Mesothelial cell of epicardium (in vitro differentiated cells): Measurements from ENCODE around the gene ATG13. TPM values are rescaled to one million over a fixed set of nuclear protein-coding genes. Genes with fewer than 3 reads are reported as not detected.

Experiments used
- DNase-seq, 2 experiments: peaks; one replicate each; pipeline ENCODE4 v3.0.0; 2021; ENCODE audit warnings: low spot score in 2 of 2; ENCODE audit not compliant: unreplicated experiment in 2 of 2
- H3K27ac Mint-ChIP-seq: 2 replicates; pipeline ENCODE4 v1.8.0; 2021; ENCODE audit warnings: mixed read lengths
- H3K27me3 Mint-ChIP-seq: 2 replicates; pipeline ENCODE4 v1.8.0; 2021; ENCODE audit warnings: low read depth, mixed read lengths
- H3K36me3 Mint-ChIP-seq: 2 replicates; pipeline ENCODE4 v1.8.0; 2021; ENCODE audit warnings: mixed read lengths
- H3K4me1 Mint-ChIP-seq: 2 replicates; pipeline ENCODE4 v1.8.0; 2021; ENCODE audit warnings: mixed read lengths
- H3K4me3 Mint-ChIP-seq: 2 replicates; pipeline ENCODE4 v1.8.0; 2021; ENCODE audit warnings: mild to moderate bottlenecking, moderate library complexity, mixed read lengths
- H3K9me3 Mint-ChIP-seq: 2 replicates; pipeline ENCODE4 v1.8.0; 2021; ENCODE audit warnings: mixed read lengths
- total RNA-seq: library from RNA; stranded (reverse); gene quantifications from 3 replicates; pipeline ENCODE4 v1.2.1, GENCODE V29; 2021
- TF ChIP-seq, protein P1 (sequence below): fragments of 200-600 bp; sonication (generic); IDR thresholded peaks from one replicate; pipeline ENCODE4 v1.5.0; 2021; ENCODE audit warnings: antibody characterized with exemption; ENCODE audit not compliant: unreplicated experiment

The ATG13 gene
- total RNA-seq, 1 donor from 2014 or later: 67.8 TPM

DNA sequence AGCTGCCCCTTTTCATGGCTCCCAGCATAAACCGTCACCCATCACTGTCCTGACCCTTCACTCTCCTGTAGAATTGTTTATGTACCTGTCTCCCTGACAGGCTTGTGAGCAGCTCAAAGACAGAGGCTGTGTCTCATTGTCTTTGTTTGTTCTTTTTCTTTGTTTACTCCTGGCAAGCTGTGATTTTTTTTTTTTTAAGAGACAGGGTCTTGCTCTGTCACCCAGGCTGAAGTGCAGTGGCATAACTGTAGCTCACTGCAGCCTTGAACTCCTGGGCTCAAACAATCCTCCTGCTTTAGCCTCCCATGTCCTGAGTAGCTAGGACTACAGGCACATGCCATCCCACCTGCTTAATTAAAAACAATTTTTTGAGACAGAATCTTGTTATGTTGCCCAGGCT, 73.3 kb downstream of the ATG13 start:
- Mint-ChIP-seq H3K4me3 (no peak overlapping the region), H3K27ac (no peak overlapping the region), H3K4me1 (no peaks in the 10 kb centered on the region), H3K36me3 (peaks cover 28% of the 10 kb centered on the region), H3K9me3 (no peaks in the 10 kb centered on the region), H3K27me3 (no peaks in the 10 kb centered on the region)
- DNase-seq: no peak
- TF ChIP-seq, protein P1, sequence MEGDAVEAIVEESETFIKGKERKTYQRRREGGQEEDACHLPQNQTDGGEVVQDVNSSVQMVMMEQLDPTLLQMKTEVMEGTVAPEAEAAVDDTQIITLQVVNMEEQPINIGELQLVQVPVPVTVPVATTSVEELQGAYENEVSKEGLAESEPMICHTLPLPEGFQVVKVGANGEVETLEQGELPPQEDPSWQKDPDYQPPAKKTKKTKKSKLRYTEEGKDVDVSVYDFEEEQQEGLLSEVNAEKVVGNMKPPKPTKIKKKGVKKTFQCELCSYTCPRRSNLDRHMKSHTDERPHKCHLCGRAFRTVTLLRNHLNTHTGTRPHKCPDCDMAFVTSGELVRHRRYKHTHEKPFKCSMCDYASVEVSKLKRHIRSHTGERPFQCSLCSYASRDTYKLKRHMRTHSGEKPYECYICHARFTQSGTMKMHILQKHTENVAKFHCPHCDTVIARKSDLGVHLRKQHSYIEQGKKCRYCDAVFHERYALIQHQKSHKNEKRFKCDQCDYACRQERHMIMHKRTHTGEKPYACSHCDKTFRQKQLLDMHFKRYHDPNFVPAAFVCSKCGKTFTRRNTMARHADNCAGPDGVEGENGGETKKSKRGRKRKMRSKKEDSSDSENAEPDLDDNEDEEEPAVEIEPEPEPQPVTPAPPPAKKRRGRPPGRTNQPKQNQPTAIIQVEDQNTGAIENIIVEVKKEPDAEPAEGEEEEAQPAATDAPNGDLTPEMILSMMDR: no peak

DNA sequence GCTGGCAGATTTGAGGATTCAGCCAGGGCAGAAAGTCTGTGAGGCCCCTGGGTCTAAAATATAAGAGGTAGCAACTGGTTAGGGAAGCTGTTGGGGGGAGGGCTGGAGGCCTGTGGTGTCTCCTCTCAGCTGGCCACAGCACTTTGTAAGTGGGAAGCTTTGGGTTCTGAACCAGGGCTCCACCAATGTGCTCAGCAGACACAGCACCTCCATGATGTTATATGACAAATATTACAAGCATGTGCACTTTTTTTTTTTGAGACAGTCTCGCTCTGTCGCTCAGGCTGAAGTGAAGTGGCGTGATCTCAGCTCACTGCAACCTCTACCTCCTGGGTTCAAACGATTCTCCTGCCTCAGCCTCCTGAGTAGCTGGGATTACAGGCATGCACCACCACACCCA, 75.1 kb downstream of the ATG13 start:
- no peak overlapping the region for H3K4me3 Mint-ChIP-seq
- H3K9me3 Mint-ChIP-seq: no peaks in the 10 kb centered on the region
- TF ChIP-seq, protein P1: no peak
- DNase-seq: no peak
- peaks cover under 1% of the 10 kb centered on the region for H3K4me1 Mint-ChIP-seq
- no peak overlapping the region for H3K27ac Mint-ChIP-seq
- peaks cover 19% of the 10 kb centered on the region for H3K36me3 Mint-ChIP-seq
- no peaks in the 10 kb centered on the region for H3K27me3 Mint-ChIP-seq

DNA sequence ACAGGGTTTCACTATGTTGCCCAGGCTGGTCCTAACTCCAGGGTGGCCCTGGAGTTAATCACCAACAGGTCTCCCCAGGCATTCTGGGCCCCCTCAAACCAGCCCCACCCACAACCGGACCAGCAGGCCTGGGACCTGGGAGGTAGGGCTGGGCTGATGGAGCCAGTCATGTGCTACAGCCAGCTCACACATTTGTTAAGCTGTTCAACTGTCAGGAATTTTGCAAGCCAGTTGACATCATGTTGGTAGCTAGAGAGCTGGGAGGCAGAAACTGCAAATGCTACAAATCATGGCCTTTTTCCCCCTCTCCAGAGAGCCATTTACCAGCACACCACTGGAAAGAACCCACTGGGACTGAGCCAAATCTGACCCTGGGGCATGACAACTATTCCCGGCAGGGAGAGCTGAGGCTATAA, 76.3 kb downstream of the ATG13 start:
- DNase-seq: no peak
- no peaks in the 10 kb centered on the region for H3K9me3 Mint-ChIP-seq
- no peaks in the 10 kb centered on the region for H3K27me3 Mint-ChIP-seq
- peaks cover 13% of the 10 kb centered on the region for H3K36me3 Mint-ChIP-seq
- peaks cover 7% of the 10 kb centered on the region for H3K4me1 Mint-ChIP-seq
- no peak overlapping the region for H3K27ac Mint-ChIP-seq
- no peak overlapping the region for H3K4me3 Mint-ChIP-seq
- TF ChIP-seq, protein P1: no peak

DNA sequence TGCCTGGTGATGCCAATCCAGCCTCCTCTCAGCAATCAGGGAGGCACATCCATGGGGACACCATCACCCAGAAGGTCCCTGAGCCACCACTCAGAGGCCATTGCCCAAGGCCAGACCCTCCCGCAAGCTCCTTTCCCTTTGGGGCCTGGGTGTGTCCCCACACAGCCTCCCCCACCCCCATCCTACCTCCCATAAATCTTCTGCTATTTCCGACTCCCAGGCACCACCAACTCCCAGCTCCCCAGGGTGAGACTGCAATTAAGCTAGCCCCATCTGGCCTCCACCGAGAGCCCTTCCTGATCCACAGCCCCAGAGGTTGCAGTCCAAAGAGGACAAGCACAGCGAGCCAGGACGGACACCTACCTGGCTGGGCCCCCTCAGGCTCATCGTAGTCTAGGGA, 76.7 kb downstream of the ATG13 start:
- no peaks in the 10 kb centered on the region for H3K9me3 Mint-ChIP-seq
- peaks cover 12% of the 10 kb centered on the region for H3K4me1 Mint-ChIP-seq
- H3K27ac Mint-ChIP-seq: no peak overlapping the region
- peaks cover 11% of the 10 kb centered on the region for H3K36me3 Mint-ChIP-seq
- H3K27me3 Mint-ChIP-seq: no peaks in the 10 kb centered on the region
- no peak for DNase-seq
- no peak overlapping the region for H3K4me3 Mint-ChIP-seq
- TF ChIP-seq, protein P1: no peak

DNA sequence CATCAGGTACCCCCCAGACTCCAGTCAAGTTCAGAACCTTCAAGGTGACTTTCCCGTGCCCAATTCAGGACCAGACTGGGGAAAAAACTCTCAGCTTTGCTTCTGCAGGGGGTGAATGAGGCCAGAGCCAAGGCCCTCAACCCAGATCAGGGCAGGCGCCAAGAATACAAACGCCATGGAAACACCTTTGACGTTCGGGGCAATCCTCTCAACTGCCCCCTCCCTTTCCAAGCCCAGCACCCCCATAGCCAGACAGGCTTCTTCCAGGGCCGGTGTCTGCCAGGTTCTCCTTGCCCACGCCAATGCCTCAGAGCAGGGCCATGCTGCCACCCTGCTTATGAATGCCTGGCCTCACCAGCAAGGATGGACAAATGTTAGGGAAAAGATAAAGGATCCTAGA, 77.3 kb downstream of the ATG13 start:
- Mint-ChIP-seq H3K9me3 (no peaks in the 10 kb centered on the region), H3K27ac (no peak overlapping the region), H3K4me3 (no peak overlapping the region), H3K4me1 (peaks cover 14% of the 10 kb centered on the region), H3K27me3 (no peaks in the 10 kb centered on the region), H3K36me3 (peaks cover 10% of the 10 kb centered on the region)
- no peak for DNase-seq
- TF ChIP-seq, protein P1: no peak
